CD4-positive, alpha-beta T cell treated with Interleukin-6 at 100 ng/mL for 8 hours (primary cell): ENCODE measurements around the gene RPL23.

Source experiments
- DNase-seq: peaks from one replicate; pipeline ENCODE4 v3.0.0-alpha.2; 2020; ENCODE audit warnings: mixed read lengths, low spot score

RPL23 gene

GRCh38 chr17:38853292-38854219 lies at the start of gene RPL23:
Gene RPL23, minus strand, starts transcription at chr17:38853721. Its CDS starts 11 bp downstream, at chr17:38853710.
- DNase-seq: peak; percentile 94

GRCh38 chr17:38900978-38901656 lies 47.6 kb upstream of the RPL23 start:
- DNase-seq: peak; percentile 24

GRCh38 chr17:38899421-38899820 lies 45.9 kb upstream of the RPL23 start:
- DNase-seq: no peak

GRCh38 chr17:38898812-38899348 lies 45.4 kb upstream of the RPL23 start:
- DNase-seq: peak; percentile 85

- DNase-seq: peak; percentile 23
Observed at GRCh38 chr17:38898291-38898679, 44.8 kb upstream of the RPL23 start.

GRCh38 chr17:38897671-38898290 lies 44.3 kb upstream of the RPL23 start:
- DNase-seq: no peak

- DNase-seq: no peak
Observed at GRCh38 chr17:38897176-38897575, 43.7 kb upstream of the RPL23 start.

- no peak for DNase-seq
Observed at GRCh38 chr17:38896346-38896954, 42.9 kb upstream of the RPL23 start.

GRCh38 chr17:38894276-38894675 lies 40.8 kb upstream of the RPL23 start:
- no peak for DNase-seq

GRCh38 chr17:38893607-38894006 lies 40.1 kb upstream of the RPL23 start:
- no peak for DNase-seq

GRCh38 chr17:38893113-38893512 lies 39.6 kb upstream of the RPL23 start:
- no peak for DNase-seq

GRCh38 chr17:38892620-38893019 lies 39.1 kb upstream of the RPL23 start:
- no peak for DNase-seq

- no peak for DNase-seq
Observed at GRCh38 chr17:38892083-38892482, 38.6 kb upstream of the RPL23 start.

GRCh38 chr17:38891441-38891840 lies 37.9 kb upstream of the RPL23 start:
- DNase-seq: peak; percentile 25

- DNase-seq: peak; percentile 35
Observed at GRCh38 chr17:38890410-38890746, 36.9 kb upstream of the RPL23 start.

- DNase-seq: no peak
Observed at GRCh38 chr17:38889745-38890409, 36.4 kb upstream of the RPL23 start.

- no peak for DNase-seq
Observed at GRCh38 chr17:38888842-38889241, 35.3 kb upstream of the RPL23 start.

GRCh38 chr17:38886643-38887010 lies 33.1 kb upstream of the RPL23 start:
- DNase-seq: no peak

GRCh38 chr17:38885728-38886642 lies 32.5 kb upstream of the RPL23 start:
- no peak for DNase-seq

- DNase-seq: no peak
Observed at GRCh38 chr17:38885044-38885727, 31.7 kb upstream of the RPL23 start.
